Panc1 (cell line): ENCODE results near the gene PREB. TPM values are rescaled to one million over a fixed set of nuclear protein-coding genes. Genes with fewer than 3 reads are reported as not detected.

Source experiments
- ATAC-seq: fragments of 200-7000 bp; cut with Tn5 transposase; 2 replicates; pipeline ENCODE4 v1.9.1; 2020; ENCODE audit warnings: mild to moderate bottlenecking, moderate library complexity
- BruUV-seq: library from RNA; stranded (reverse); fragments of 400-500 nt; replicated peaks from 2 replicates; lab custom pipeline; 2021; lab: Mats Ljungman, UMichigan
- CTCF ChIA-PET: fragments of 300-600 bp; sonication (Branson Sonifier 250); formaldehyde crosslinking; loops from one replicate; lab custom pipeline; 2022; ENCODE audit warnings: antibody characterized with exemption; lab: Charles Lee
- POLR2A ChIA-PET: fragments of 300-600 bp; sonication (Branson Sonifier 250); formaldehyde crosslinking; loops from one replicate; lab custom pipeline; 2022; ENCODE audit warnings: antibody characterized with exemption; lab: Charles Lee
- DNase-seq: peaks from one replicate; pipeline ENCODE4 v3.0.0-alpha.2; 2010; ENCODE audit warnings: low read depth, low spot score
- H3K27ac ChIP-seq: 2 replicates; pipeline ENCODE4 v1.5.1; 2011; ENCODE audit warnings: mild to moderate bottlenecking, low read length, inconsistent platforms
- H3K27me3 ChIP-seq: fragments of 200-500 bp; sonication (Bioruptor generic); 2 replicates; pipeline ENCODE4 v1.6.0; 2014; ENCODE audit warnings: low read length, inconsistent platforms; ENCODE audit not compliant: control insufficient read depth, insufficient read depth
- H3K36me3 ChIP-seq: fragments of 200-500 bp; sonication (Bioruptor generic); 2 replicates; pipeline ENCODE4 v1.5.1; 2014; ENCODE audit warnings: inconsistent platforms, mild to moderate bottlenecking, low read length, moderate library complexity; ENCODE audit not compliant: control insufficient read depth, insufficient read depth
- H3K4me1 ChIP-seq: 2 replicates; pipeline ENCODE4 v1.5.1; 2011; ENCODE audit warnings: inconsistent platforms, mild to moderate bottlenecking, low read length, moderate library complexity; ENCODE audit not compliant: control insufficient read depth, insufficient read depth
- H3K4me3 ChIP-seq, 2 experiments: 2 replicates each; pipeline ENCODE4 v1.5.1; 2011 to 2012; ENCODE audit warnings: low read depth in 2 of 2, low read length in 2 of 2, mild to moderate bottlenecking in 2 of 2, inconsistent platforms in 1 of 2, moderate library complexity in 1 of 2
- H3K9me3 ChIP-seq: fragments of 200-500 bp; sonication (Bioruptor generic); 2 replicates; pipeline ENCODE4 v1.5.1; 2014; ENCODE audit warnings: low read depth, mild to moderate bottlenecking, inconsistent platforms, low read length, moderate library complexity; ENCODE audit not compliant: control insufficient read depth, insufficient read depth
- POLR2AphosphoS5 ChIP-seq: IDR thresholded peaks from 2 replicates; pipeline ENCODE4 v1.6.1; 2012; ENCODE audit warnings: mild to moderate bottlenecking, low read depth, low read length, moderate library complexity
- REST ChIP-seq, 2 experiments: IDR thresholded peaks; 2 replicates each; pipeline ENCODE4 v1.6.1; 2011 to 2012; ENCODE audit warnings: low read depth in 2 of 2, control low read depth in 1 of 2, low read length in 1 of 2, mild to moderate bottlenecking in 1 of 2, moderate library complexity in 1 of 2; ENCODE audit not compliant: insufficient read depth in 1 of 2
- SIN3A ChIP-seq: IDR thresholded peaks from 2 replicates; pipeline ENCODE4 v1.6.1; 2012; ENCODE audit warnings: low read depth, mild to moderate bottlenecking, low read length, moderate library complexity, borderline replicate concordance; ENCODE audit not compliant: insufficient read depth
- TCF7L2 ChIP-seq: IDR thresholded peaks from 2 replicates; pipeline ENCODE4 v1.6.1; 2011; ENCODE audit warnings: mild to moderate bottlenecking, low read depth, low read length, inconsistent platforms
- in situ Hi-C: cut with HindIII; loops from 2 replicates; pipeline ENCODE4 v1.10.0; 2016; ENCODE audit warnings: low sequenced_read_pairs, low pct_unique_long_range_greater_than_20kb
- intact Hi-C: fragments of 100-400 bp; cut with micrococcal nuclease; formaldehyde crosslinking; loops from one replicate; pipeline ENCODE4 v1.10.0; 2022; ENCODE audit not compliant: unreplicated experiment
- total RNA-seq: library from RNA; stranded (reverse); gene quantifications from one replicate; pipeline ENCODE4 v1.2.1, GENCODE V29; 2021; ENCODE audit not compliant: unreplicated experiment
- TF ChIP-seq, protein P1 (sequence below): fragments of 450-650 bp; IDR thresholded peaks from 2 replicates; pipeline ENCODE4 v1.5.1; 2017; ENCODE audit warnings: mild to moderate bottlenecking

Gene PREB
- total RNA-seq, 1 experiment from 2014 or later: 60.9 TPM

DNA sequence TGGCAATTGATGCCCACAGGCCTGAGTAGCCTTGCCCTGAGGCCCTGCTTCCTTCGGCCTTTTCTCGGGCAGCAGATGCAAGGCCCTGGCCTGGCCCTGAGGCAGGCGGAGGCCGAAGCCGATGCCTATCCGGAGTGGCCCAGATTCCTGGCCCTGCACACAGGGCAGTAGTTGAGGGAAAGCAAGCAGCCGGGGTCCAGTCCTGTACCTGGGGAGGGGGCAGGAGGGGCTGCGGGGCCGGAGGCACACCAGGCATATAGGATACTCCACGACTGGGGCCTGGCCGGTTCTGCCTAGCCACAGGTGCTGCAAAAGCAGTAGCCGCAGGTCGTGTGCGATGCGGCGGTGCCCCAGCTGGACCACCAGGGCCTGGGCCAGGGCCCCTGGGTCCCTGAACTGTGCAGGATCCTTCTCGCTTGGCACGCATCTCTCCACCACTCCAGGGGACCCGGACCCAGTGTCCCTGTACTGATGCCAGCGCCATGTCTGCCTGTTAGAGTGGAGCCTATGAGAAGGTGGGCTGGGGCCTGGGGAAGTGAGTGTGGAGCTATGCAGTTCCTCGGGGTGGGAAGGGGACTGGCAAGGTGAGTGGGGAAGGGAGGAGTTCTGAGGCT is 3.0 kb upstream of the PREB start:
- DNase-seq (no peak), ATAC-seq (no peak)
- BruUV-seq: no TSS peak
- TF ChIP-seq POLR2AphosphoS5: no peak
- TF ChIP-seq REST (IDR thresholded peaks at IDR 0.05; ENCODE audit: insufficient read depth in 1 of 2, low read depth in 2 of 2, low read length in 1 of 2): no peak
- TF ChIP-seq SIN3A: no peak
- TF ChIP-seq TCF7L2: no peak
- TF ChIP-seq, protein P1, sequence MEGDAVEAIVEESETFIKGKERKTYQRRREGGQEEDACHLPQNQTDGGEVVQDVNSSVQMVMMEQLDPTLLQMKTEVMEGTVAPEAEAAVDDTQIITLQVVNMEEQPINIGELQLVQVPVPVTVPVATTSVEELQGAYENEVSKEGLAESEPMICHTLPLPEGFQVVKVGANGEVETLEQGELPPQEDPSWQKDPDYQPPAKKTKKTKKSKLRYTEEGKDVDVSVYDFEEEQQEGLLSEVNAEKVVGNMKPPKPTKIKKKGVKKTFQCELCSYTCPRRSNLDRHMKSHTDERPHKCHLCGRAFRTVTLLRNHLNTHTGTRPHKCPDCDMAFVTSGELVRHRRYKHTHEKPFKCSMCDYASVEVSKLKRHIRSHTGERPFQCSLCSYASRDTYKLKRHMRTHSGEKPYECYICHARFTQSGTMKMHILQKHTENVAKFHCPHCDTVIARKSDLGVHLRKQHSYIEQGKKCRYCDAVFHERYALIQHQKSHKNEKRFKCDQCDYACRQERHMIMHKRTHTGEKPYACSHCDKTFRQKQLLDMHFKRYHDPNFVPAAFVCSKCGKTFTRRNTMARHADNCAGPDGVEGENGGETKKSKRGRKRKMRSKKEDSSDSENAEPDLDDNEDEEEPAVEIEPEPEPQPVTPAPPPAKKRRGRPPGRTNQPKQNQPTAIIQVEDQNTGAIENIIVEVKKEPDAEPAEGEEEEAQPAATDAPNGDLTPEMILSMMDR: no peak
- peaks cover 3% of the 10 kb centered on the region; the same call in 1 of the 2 replicates for H3K36me3 ChIP-seq
- no peaks in the 10 kb centered on the region for H3K27me3 ChIP-seq
- H3K9me3 ChIP-seq: no peaks in the 10 kb centered on the region
- no peak overlapping the region for H3K4me3 ChIP-seq
- POLR2A ChIA-PET: no interaction called here
- CTCF ChIA-PET: interaction anchor here (0.7 kb wide), 1 partner anchor 144 kb away, joined by 5 read pairs; no protein-coding TSS in a partner anchor
- intact Hi-C loops: no loop called here
- H3K27ac ChIP-seq: no peak overlapping the region
- in situ Hi-C loops: no loop called here
- peaks cover 5% of the 10 kb centered on the region for H3K4me1 ChIP-seq

- Histone ChIP-seq H3K27me3 (no peaks in the 10 kb centered on the region), H3K27ac (no peak overlapping the region), H3K4me3 (no peak overlapping the region), H3K9me3 (no peaks in the 10 kb centered on the region), H3K4me1 (peaks cover 5% of the 10 kb centered on the region), H3K36me3 (peaks cover 4% of the 10 kb centered on the region; the same call in 1 of the 2 replicates)
- POLR2A ChIA-PET: interaction anchor here (0.6 to 0.7 kb wide), 2 partner anchors 20 to 24 kb away, joined by 8 to 11 read pairs; no protein-coding TSS in a partner anchor
- no peak for DNase-seq
- CTCF ChIA-PET: interaction anchor here (0.6 kb wide), 1 partner anchor 13 kb away, joined by 5 read pairs; no protein-coding TSS in a partner anchor
- no peak for ATAC-seq
- in situ Hi-C loops (no loop called here), intact Hi-C loops (no loop called here)
- TF ChIP-seq SIN3A (no peak), REST (IDR thresholded peaks at IDR 0.05; ENCODE audit: insufficient read depth in 1 of 2, low read depth in 2 of 2, low read length in 1 of 2) (no peak), POLR2AphosphoS5 (no peak), TCF7L2 (no peak)
- TF ChIP-seq, protein P1: no peak
- BruUV-seq: no TSS peak
These were observed 2.3 kb upstream of the PREB start for GRCh38 chr2:27136751-27137150.
